Testis (tissue), 3 donors: ENCODE measurements around the gene DPF3. TPM values are rescaled to one million over a fixed set of nuclear protein-coding genes. Genes with fewer than 3 reads are reported as not detected.

Experiments
- DNase-seq: peaks from one replicate; pipeline ENCODE4 v3.0.0-alpha.2; 2019
- H3K27ac ChIP-seq, 2 donors: fragments of 200-600 bp; sonication (generic); one replicate each; pipeline ENCODE4 v1.5.1; 2019
- H3K27me3 ChIP-seq: fragments of 200-600 bp; sonication (generic); one replicate; pipeline ENCODE4 v1.5.1; 2019
- H3K36me3 ChIP-seq: fragments of 200-600 bp; sonication (generic); one replicate; pipeline ENCODE4 v1.5.1; 2017; ENCODE audit warnings: low read depth; ENCODE audit errors: missing control alignments
- H3K4me1 ChIP-seq: fragments of 200-600 bp; sonication (generic); one replicate; pipeline ENCODE4 v1.5.1; 2019
- H3K4me3 ChIP-seq, 2 donors: fragments of 200-600 bp; sonication (generic); one replicate each; pipeline ENCODE4 v1.5.1; 2017 to 2019
- H3K9me3 ChIP-seq: fragments of 200-600 bp; sonication (generic); one replicate; pipeline ENCODE4 v1.5.1; 2017
- POLR2A ChIP-seq: fragments of 450-650 bp; IDR thresholded peaks from one replicate; pipeline ENCODE4 v1.6.1; 2017; ENCODE audit warnings: antibody characterized with exemption, mild to moderate bottlenecking, moderate library complexity
- WGBS, 2 donors: methylation state at CpG; one replicate each; pipeline ENCODE4 v1.1.5; 2018; 5-methylcytosine and 5-hydroxymethylcytosine counted together
- intact Hi-C: fragments of 100-400 bp; cut with DNase I; formaldehyde crosslinking; loops from one replicate; pipeline ENCODE4 v1.15.1; 2023; ENCODE audit warnings: low total_unique reads
- polyA plus RNA-seq: library from polyadenylated mRNA; stranded (reverse); fragments of 350-450 nt; fragmentation: Illumina TruSeq; extraction: RNeasy Lipid Tissue Mini Kit (QIAGEN cat#74804); gene quantifications from one replicate; pipeline ENCODE4 v1.2.3, GENCODE V29; 2014; ENCODE audit warnings: low read depth, low replicate concordance; ENCODE audit not compliant: insufficient read depth
- total RNA-seq, 2 donors: library from RNA; depleted of rRNA; stranded (reverse); fragments of >200 nt; gene quantifications; one replicate each; pipeline ENCODE4 v1.2.3, GENCODE V29; 2016
- TF ChIP-seq, protein P1 (sequence below), 3 experiments: fragments of 450-650 bp in 2 of 3; fragments of 200-600 bp in 1 of 3; sonication (generic) in 1 of 3; IDR thresholded peaks; one replicate each; pipeline ENCODE4 v1.5.1; 2016 to 2019; ENCODE audit warnings: antibody characterized with exemption in 3 of 3, mild to moderate bottlenecking in 2 of 3, moderate library complexity in 1 of 3

The DPF3 gene
- total and polyA plus RNA-seq, 3 donors from 2014 or later, result 14.6 to 41.6 (median 26.4) TPM

DNA sequence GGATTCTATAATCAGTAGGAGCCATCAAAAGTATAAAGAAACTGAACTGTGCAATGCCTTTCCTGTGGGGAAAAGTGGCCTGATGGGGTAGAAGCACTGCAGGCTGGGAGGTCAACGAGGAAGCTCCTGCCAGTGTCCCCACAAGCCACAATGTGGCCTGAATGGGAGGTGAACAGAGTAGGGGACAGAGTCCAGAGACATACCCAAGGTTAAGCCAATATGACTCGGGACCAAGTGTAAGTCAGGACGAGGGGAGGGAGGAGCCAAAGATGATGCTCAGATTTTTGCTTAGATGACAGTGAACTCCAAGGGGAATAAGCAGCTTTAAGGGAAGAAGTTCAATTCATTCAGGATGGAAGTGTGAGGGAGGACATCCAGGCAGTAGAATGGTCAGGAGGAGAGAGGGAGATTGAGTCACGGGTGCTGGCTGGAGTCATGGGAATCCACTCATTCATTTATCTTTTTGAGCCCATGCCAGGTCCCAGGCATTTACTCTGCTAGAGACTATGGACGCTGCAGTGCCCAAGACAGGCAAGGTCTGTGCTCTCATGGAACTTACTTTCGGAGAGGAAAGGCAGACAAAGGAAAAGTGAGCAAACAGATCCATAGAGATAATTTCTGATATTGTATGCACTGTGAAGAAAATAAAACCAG lies 29.1 kb downstream of the DPF3 start:
- no peak overlapping the region for H3K27ac ChIP-seq
- H3K4me3 ChIP-seq, result no peak overlapping the region
- H3K27me3 ChIP-seq, result no peaks in the 10 kb centered on the region
- intact Hi-C loops, result no loop called here
- H3K9me3 ChIP-seq, result no peaks in the 10 kb centered on the region
- H3K4me1 ChIP-seq, result no peaks in the 10 kb centered on the region
- TF ChIP-seq, protein P1, sequence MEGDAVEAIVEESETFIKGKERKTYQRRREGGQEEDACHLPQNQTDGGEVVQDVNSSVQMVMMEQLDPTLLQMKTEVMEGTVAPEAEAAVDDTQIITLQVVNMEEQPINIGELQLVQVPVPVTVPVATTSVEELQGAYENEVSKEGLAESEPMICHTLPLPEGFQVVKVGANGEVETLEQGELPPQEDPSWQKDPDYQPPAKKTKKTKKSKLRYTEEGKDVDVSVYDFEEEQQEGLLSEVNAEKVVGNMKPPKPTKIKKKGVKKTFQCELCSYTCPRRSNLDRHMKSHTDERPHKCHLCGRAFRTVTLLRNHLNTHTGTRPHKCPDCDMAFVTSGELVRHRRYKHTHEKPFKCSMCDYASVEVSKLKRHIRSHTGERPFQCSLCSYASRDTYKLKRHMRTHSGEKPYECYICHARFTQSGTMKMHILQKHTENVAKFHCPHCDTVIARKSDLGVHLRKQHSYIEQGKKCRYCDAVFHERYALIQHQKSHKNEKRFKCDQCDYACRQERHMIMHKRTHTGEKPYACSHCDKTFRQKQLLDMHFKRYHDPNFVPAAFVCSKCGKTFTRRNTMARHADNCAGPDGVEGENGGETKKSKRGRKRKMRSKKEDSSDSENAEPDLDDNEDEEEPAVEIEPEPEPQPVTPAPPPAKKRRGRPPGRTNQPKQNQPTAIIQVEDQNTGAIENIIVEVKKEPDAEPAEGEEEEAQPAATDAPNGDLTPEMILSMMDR (IDR thresholded peaks at IDR 0.05), result no peak
- no peak for TF ChIP-seq POLR2A
- no peaks in the 10 kb centered on the region for H3K36me3 ChIP-seq
- DNase-seq, result no peak
- WGBS, 2 donors, result 76 to 80% methylated on average over 6 of the region's 6 CpGs

DNA sequence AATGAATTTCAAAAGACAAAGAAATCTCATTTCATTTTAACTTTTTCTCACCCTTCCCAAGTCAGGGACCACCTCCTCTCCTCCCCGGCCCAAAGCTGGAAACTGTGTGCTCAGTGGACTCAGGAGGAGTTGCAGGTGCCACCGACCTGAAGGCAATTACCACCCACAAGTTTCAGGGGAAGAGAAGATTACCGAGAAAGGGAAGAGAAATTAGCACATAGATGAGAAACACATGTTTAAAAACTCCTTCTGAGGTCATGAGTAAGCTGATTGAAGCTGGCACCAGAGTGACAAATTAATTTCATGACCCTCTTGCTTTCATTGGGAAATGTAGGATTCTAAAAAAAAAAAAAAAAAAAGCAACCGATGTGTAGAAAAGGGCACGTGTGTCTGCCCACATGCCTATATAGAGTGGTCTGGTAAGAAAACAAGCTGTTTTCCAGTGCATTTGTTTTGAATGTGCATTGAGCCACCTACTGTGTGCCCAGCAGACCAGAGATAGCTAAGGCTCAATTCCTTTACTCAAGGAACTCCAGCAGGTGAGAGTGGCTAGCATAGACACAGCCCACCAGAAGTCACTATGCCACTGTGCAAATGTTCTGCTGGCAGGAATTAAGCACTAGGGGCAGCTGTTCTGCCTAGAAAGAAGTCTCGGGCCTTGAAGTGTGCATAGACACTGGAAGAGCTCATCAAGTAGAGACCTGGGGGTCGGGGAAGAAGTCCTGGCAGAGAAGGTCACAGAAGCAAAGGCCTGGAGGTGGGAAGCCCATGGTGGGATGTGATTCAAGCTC lies 30.5 kb downstream of the DPF3 start:
- no peak overlapping the region for H3K27ac ChIP-seq
- 77 to 81% methylated on average over 7 of the region's 7 CpGs for WGBS, 2 donors
- TF ChIP-seq, protein P1 (IDR thresholded peaks at IDR 0.05), result no peak
- TF ChIP-seq POLR2A, result no peak
- H3K4me1 ChIP-seq, result no peaks in the 10 kb centered on the region
- no peak for DNase-seq
- H3K9me3 ChIP-seq, result no peaks in the 10 kb centered on the region
- intact Hi-C loops, result no loop called here
- no peaks in the 10 kb centered on the region for H3K36me3 ChIP-seq
- no peaks in the 10 kb centered on the region for H3K27me3 ChIP-seq
- H3K4me3 ChIP-seq, result no peak overlapping the region

DNA sequence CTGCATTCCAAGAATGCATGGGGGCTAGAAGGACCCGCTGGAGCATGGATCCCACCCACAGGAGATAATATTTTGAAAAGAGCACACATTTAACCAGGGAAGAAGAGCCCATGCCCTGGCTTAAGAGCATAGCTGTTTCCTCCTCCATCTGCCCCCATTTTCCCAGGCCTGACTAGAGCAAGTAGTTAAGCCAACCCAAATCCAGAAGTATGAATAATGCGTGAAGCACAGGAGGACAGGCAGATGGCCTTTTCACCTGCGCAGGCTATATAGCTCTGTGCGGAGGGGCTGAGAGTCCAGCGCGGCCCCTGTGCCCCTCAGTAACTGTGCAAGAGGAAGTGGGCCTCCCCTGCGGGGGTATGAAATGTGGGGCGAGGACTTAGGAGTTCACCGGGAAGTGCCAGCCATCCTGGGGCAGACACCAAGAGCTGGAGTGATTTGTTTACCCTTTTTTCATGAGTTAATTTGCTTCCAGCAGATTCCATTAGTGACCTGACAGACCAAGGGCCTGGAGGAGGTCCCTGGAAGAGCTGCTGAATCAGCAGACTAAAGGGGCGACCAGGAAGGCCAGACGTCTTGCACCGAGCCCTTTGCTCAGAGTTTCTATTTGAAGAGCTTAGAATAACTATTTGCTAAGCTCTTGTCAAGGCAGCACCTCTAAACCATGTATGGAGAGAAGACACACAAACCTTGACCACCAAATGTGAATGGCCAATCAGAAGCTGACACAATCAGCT lies 37.2 kb downstream of the DPF3 start:
- DNase-seq, result no peak

DNA sequence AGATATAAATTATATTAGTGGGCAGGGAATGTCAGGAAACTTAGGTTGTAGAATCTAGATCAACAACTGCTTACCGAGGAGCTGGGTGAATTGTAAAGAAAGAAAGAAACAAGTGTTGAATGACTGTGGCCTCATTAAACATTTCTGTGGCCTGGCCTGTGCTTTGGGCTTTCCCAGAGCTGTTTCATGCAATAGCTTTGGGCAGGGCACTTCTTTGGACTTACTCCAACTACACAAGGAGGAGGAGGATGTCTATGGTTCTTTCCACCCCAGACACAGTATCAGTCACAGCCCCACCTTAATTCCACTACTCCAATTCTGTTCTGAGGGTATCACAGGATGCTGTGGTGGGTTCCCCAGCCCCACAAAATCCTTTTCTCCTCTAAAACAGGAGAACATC lies 38.0 kb downstream of the DPF3 start:
- 75 to 83% methylated on average over 1 of the region's 1 CpG for WGBS, 2 donors
- DNase-seq, result no peak
- H3K4me3 ChIP-seq, result no peak overlapping the region
- intact Hi-C loops, result no loop called here
- TF ChIP-seq, protein P1 (IDR thresholded peaks at IDR 0.05), result no peak
- TF ChIP-seq POLR2A, result no peak
- no peaks in the 10 kb centered on the region for H3K36me3 ChIP-seq
- H3K4me1 ChIP-seq, result peaks cover 2% of the 10 kb centered on the region
- H3K27me3 ChIP-seq, result no peaks in the 10 kb centered on the region
- H3K27ac ChIP-seq, result no peak overlapping the region
- no peaks in the 10 kb centered on the region for H3K9me3 ChIP-seq

More for the DNA sequence above, 37.2 kb downstream of the DPF3 start:
- Histone ChIP-seq H3K4me3 (no peak overlapping the region), H3K27ac (no peak overlapping the region), H3K9me3 (no peaks in the 10 kb centered on the region), H3K36me3 (no peaks in the 10 kb centered on the region), H3K27me3 (no peaks in the 10 kb centered on the region), H3K4me1 (no peaks in the 10 kb centered on the region)
- WGBS, 2 donors, result 82 to 90% methylated on average over 12 of the region's 12 CpGs
- intact Hi-C loops, result no loop called here
- no peak for TF ChIP-seq POLR2A
- TF ChIP-seq, protein P1 (IDR thresholded peaks at IDR 0.05), result no peak
